Endodermal cell (in vitro differentiated cells): ENCODE data around the gene ELOVL2. TPM values are rescaled to one million over a fixed set of nuclear protein-coding genes. Genes with fewer than 3 reads are reported as not detected.

ENCODE experiments used
- DNase-seq: peaks from one replicate; pipeline ENCODE4 v3.0.0-alpha.2; 2017
- H3K27ac ChIP-seq: 2 replicates; pipeline ENCODE4 v1.5.1; 2013; ENCODE audit warnings: mild to moderate bottlenecking, low read depth, low read length, moderate library complexity
- H3K27me3 ChIP-seq: 2 replicates; pipeline ENCODE4 v1.6.1; 2013; ENCODE audit warnings: mild to moderate bottlenecking, low read length, moderate library complexity; ENCODE audit not compliant: insufficient read depth, control insufficient read depth, poor library complexity, severe bottlenecking
- H3K36me3 ChIP-seq: 2 replicates; pipeline ENCODE4 v1.7.0; 2013; ENCODE audit warnings: mild to moderate bottlenecking, low read length, moderate library complexity; ENCODE audit not compliant: control insufficient read depth, insufficient read depth
- H3K4me1 ChIP-seq: one replicate; pipeline ENCODE4 v1.7.0; 2013; ENCODE audit warnings: low read length; ENCODE audit not compliant: control insufficient read depth, insufficient read depth
- H3K4me3 ChIP-seq: 2 replicates; pipeline ENCODE4 v1.5.1; 2013; ENCODE audit warnings: mild to moderate bottlenecking, low read length, moderate library complexity
- H3K9ac ChIP-seq: 2 replicates; pipeline ENCODE4 v1.6.1; 2013; ENCODE audit warnings: mild to moderate bottlenecking, low read length, moderate library complexity; ENCODE audit not compliant: poor library complexity, severe bottlenecking; ENCODE audit errors: extremely low read depth
- H3K9me3 ChIP-seq: 2 replicates; pipeline ENCODE4 v1.6.1; 2013; ENCODE audit warnings: mild to moderate bottlenecking, low read length, moderate library complexity; ENCODE audit not compliant: control insufficient read depth
- H3K27ac Mint-ChIP-seq: 2 replicates; pipeline ENCODE4 v1.8.0; 2020; ENCODE audit warnings: mixed read lengths
- H3K27me3 Mint-ChIP-seq: 2 replicates; pipeline ENCODE4 v1.8.0; 2021; ENCODE audit warnings: mild to moderate bottlenecking, mixed read lengths; ENCODE audit not compliant: insufficient read depth
- H3K36me3 Mint-ChIP-seq: 2 replicates; pipeline ENCODE4 v1.8.0; 2020; ENCODE audit warnings: low read depth, mixed read lengths
- H3K4me1 Mint-ChIP-seq: 2 replicates; pipeline ENCODE4 v1.8.0; 2020; ENCODE audit warnings: mixed read lengths
- H3K4me3 Mint-ChIP-seq: 2 replicates; pipeline ENCODE4 v1.8.0; 2020; ENCODE audit warnings: mild to moderate bottlenecking, moderate library complexity, mixed read lengths
- H3K9me3 Mint-ChIP-seq: 2 replicates; pipeline ENCODE4 v1.8.0; 2020; ENCODE audit warnings: mild to moderate bottlenecking, mixed read lengths
- CTCF ChIP-seq: fragments of 200-600 bp; sonication (generic); conservative IDR thresholded peaks from 2 replicates; pipeline ENCODE4 v1.5.0; 2021; ENCODE audit warnings: antibody characterized with exemption, mild to moderate bottlenecking
- WGBS, 2 experiments: methylation state at CpG; one replicate each; pipeline versions ENCODE4 v1.1.5 to v1.1.7; 2013; ENCODE audit warnings: missing lambda C conversion rate in 2 of 2, mixed read lengths in 1 of 2; ENCODE audit not compliant: insufficient coverage in 1 of 2, insufficient read length in 1 of 2; 5-methylcytosine and 5-hydroxymethylcytosine counted together
- total RNA-seq, 2 donors: library from RNA; stranded (reverse); fragmentation: NEBNext Ultra II Directional in 1 of 2; extraction: Animal tissue kit (Norgen Biotek cat#: 25700) in 1 of 2; gene quantifications; 2 replicates in 1 of 2; 3 replicates in 1 of 2; pipeline ENCODE4 v1.2.1, GENCODE V29; 2021

Gene ELOVL2
- total RNA-seq, 2 donors from 2014 or later: 7.3 to 14.1 TPM

GRCh38 chr6:10933126-10933525 is 111.0 kb downstream of the ELOVL2 start:
- peaks cover 10% of the 10 kb centered on the region for H3K9me3 Mint-ChIP-seq
- H3K9me3 ChIP-seq: no peaks in the 10 kb centered on the region
- TF ChIP-seq CTCF: no peak
- H3K4me3 ChIP-seq: no peak overlapping the region
- H3K27ac Mint-ChIP-seq: no peak overlapping the region
- DNase-seq: no peak
- H3K27ac ChIP-seq: no peak overlapping the region
- H3K9ac ChIP-seq: no peak overlapping the region
- H3K36me3 ChIP-seq: no peaks in the 10 kb centered on the region
- 97 to 100% methylated on average over 1 of the region's 1 CpG for WGBS, 2 experiments
- no peak overlapping the region for H3K4me3 Mint-ChIP-seq
- peaks cover 14% of the 10 kb centered on the region for H3K36me3 Mint-ChIP-seq
- no peaks in the 10 kb centered on the region for H3K27me3 Mint-ChIP-seq
- H3K4me1 Mint-ChIP-seq: no peaks in the 10 kb centered on the region
- H3K27me3 ChIP-seq: no peaks in the 10 kb centered on the region
- no peaks in the 10 kb centered on the region for H3K4me1 ChIP-seq

Other genes starting within 250 kb of the ELOVL2 start
- under 1 TPM; 0.18 to 0.35 TPM for gene MAK, start 205.8 kb downstream of the ELOVL2 start, total RNA-seq
- not detected for gene GCM2, start 162.3 kb downstream of the ELOVL2 start, total RNA-seq
- gene SYCP2L, start 157.3 kb downstream of the ELOVL2 start, total RNA-seq: 10 to 100 TPM in 1 of 2 donors, 1 to 10 TPM in 1; 4.2 to 12.4 TPM
- 10 to 100 TPM; 12.2 TPM for gene SMIM13, start 49.5 kb upstream of the ELOVL2 start, total RNA-seq
- gene ERVFRD-1, start 67.4 kb upstream of the ELOVL2 start, total RNA-seq: not detected
- 1 to 10 TPM; 1.7 to 7.4 TPM for gene NEDD9, start 188.4 kb upstream of the ELOVL2 start, total RNA-seq